Thoracic aorta (tissue), 2 donors: Measurements from ENCODE around the gene CNTNAP1. TPM values are rescaled to one million over a fixed set of nuclear protein-coding genes. Genes with fewer than 3 reads are reported as not detected.
A peak's percentile ranks its signal among the peaks of the same experiment; 100 is the strongest.

Source experiments
- ATAC-seq: fragments of 150-250 bp; one replicate; pipeline ENCODE4 v1.8.0; 2017; ENCODE audit warnings: low read depth; ENCODE audit not compliant: insufficient number of reproducible peaks, low FRiP score
- DNase-seq: peaks from one replicate; pipeline ENCODE4 v3.0.0-alpha.2; 2020; ENCODE audit warnings: low spot score
- H3K27ac ChIP-seq, 2 donors: fragments of 200-600 bp; sonication (generic); 1 replicate in 1 of 2; 2 replicates in 1 of 2; pipeline ENCODE4 v1.5.1; 2016; ENCODE audit warnings: mild to moderate bottlenecking in 2 of 2, moderate library complexity in 2 of 2
- H3K27me3 ChIP-seq: fragments of 200-600 bp; sonication (generic); replicated peaks from 2 replicates; pipeline ENCODE4 v1.6.0; 2016; ENCODE audit warnings: mild to moderate bottlenecking; ENCODE audit not compliant: insufficient read depth
- H3K36me3 ChIP-seq: fragments of 200-600 bp; sonication (generic); one replicate; pipeline ENCODE4 v1.5.1; 2016
- H3K4me1 ChIP-seq, 2 donors: fragments of 200-600 bp; sonication (generic); 1 replicate in 1 of 2; 2 replicates in 1 of 2; pipeline versions ENCODE4 v1.5.1 to v1.6.0; 2016; ENCODE audit warnings: low read depth in 2 of 2, mild to moderate bottlenecking in 1 of 2; ENCODE audit not compliant: control insufficient read depth in 1 of 2
- H3K4me3 ChIP-seq: fragments of 200-600 bp; sonication (generic); 2 replicates; pipeline ENCODE4 v1.5.1; 2016; ENCODE audit warnings: mild to moderate bottlenecking
- H3K9me3 ChIP-seq: fragments of 200-600 bp; sonication (generic); 2 replicates; pipeline ENCODE4 v1.5.1; 2016
- total RNA-seq, 2 donors: library from RNA; depleted of rRNA; stranded (reverse); fragments of >200 nt; gene quantifications; one replicate each; pipeline versions ENCODE4 v1.1.0 to v1.2.3, GENCODE V29; 2016
- TF ChIP-seq, protein P1 (sequence below): fragments of 200-600 bp; sonication (generic); IDR thresholded peaks from one replicate; pipeline ENCODE4 v1.5.1; 2019; ENCODE audit warnings: antibody characterized with exemption

CNTNAP1 gene
- total RNA-seq, 2 donors from 2014 or later, result 9.1 to 19.6 TPM

DNA sequence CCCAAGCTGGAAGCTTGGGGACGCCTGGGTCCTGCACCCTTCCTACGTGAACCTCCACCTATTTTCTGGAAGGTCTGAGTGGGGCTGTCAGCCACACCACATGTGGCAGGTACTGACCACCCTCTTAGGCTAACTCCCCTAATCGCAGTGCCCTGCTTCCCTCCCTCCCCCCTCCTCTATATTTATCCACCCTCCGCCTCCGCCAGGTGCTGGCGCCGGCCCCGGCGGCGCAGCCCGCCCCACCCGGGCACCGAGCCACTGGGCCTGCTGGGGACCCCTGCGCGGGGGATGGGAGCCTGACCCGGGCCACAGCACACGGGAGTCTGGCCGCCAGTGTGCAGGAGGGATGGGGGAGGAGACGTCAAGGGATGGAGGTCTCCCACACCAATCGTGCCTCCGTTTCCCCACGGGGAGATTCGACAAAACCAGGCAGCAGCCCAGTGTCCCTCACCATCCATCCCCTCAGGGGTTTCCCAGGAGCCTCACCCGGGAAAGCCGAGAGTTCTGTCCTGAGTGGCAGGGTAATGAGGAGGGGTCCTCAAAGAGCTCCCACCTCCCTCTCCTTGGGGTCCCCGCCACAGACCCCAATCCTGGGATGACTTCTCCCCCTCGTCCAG is 6.9 kb upstream of the CNTNAP1 start:
- peak overlapping the region; percentile 93 for H3K4me3 ChIP-seq
- H3K27ac ChIP-seq, result peak overlapping the region; percentile 92 to 96
- H3K9me3 ChIP-seq, result no peaks in the 10 kb centered on the region
- H3K27me3 ChIP-seq, result no peaks in the 10 kb centered on the region
- DNase-seq, result no peak
- TF ChIP-seq, protein P1, sequence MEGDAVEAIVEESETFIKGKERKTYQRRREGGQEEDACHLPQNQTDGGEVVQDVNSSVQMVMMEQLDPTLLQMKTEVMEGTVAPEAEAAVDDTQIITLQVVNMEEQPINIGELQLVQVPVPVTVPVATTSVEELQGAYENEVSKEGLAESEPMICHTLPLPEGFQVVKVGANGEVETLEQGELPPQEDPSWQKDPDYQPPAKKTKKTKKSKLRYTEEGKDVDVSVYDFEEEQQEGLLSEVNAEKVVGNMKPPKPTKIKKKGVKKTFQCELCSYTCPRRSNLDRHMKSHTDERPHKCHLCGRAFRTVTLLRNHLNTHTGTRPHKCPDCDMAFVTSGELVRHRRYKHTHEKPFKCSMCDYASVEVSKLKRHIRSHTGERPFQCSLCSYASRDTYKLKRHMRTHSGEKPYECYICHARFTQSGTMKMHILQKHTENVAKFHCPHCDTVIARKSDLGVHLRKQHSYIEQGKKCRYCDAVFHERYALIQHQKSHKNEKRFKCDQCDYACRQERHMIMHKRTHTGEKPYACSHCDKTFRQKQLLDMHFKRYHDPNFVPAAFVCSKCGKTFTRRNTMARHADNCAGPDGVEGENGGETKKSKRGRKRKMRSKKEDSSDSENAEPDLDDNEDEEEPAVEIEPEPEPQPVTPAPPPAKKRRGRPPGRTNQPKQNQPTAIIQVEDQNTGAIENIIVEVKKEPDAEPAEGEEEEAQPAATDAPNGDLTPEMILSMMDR, result no peak
- peaks cover 47 to 49% of the 10 kb centered on the region in 2 donors for H3K4me1 ChIP-seq
- peaks cover 29% of the 10 kb centered on the region for H3K36me3 ChIP-seq
- ATAC-seq, result no peak

DNA sequence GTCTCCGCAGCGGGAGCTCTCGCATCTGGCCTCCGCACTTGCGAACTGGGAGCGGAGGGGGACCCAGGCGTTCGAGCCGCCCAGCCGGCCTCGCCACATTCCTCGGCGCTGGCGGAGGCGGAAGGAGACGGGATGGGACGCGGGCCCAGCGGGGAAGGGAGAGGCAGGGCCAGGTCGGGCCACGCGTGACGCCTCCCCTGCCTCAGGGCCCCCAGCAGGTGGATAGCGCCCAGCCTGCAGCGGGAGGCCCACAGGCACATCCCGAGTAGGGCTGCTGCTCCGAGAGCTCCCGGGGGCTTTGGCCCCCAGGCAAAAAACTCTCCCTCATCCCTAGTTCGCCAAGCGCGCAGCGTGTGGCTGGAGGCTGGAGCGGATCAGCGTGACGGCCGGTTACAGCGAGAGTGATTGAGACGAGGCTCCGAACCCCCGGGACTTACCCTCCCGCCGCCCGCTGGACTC is 6.3 kb upstream of the CNTNAP1 start:
- H3K9me3 ChIP-seq, result no peaks in the 10 kb centered on the region
- peaks cover 50 to 53% of the 10 kb centered on the region in 2 donors for H3K4me1 ChIP-seq

DNA sequence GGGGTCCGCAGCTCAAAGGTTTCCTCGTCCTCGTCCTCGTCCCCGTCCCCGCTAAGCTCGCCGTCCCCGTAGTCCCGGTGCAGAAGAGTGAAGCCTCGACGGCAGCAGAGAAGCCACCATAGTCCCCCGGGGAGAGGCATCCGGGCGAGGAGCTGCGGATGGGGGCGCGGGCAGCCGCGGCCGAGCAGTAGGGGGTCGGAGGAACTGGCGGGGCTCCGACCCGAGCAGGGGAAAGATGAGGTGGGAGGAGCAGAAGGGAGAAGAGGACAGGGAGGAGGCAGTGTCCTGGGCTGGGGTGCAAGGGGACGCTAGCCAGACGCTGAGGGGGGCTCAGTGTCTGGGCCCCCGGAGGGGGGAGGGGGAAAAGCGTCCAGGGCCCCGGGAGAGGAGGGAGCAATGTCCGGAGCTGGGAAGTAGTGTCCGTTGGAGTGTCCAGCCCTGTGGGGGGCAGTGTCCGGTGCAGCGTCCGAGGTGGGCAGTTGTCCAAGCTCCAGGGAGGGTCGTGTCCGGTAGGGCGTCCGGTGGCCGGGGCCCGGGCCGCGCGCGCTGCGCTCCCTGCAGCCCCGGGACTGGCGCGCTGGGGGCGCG is 5.8 kb upstream of the CNTNAP1 start, which contains the start of gene PLEKHH3:
Gene PLEKHH3 (minus strand): TSS at position 571 of the 588 bp plus-strand sequence. CDS start 431 bp downstream, at position 140.
- TF ChIP-seq, protein P1, result no peak
- no peaks in the 10 kb centered on the region for H3K27me3 ChIP-seq
- no peaks in the 10 kb centered on the region for H3K9me3 ChIP-seq
- H3K27ac ChIP-seq, result peak within 1 kb of the TSS; percentile 96 to 98
- ATAC-seq, result peak; percentile 0
- DNase-seq, result no peak
- H3K36me3 ChIP-seq, result peaks cover 19% of the 10 kb centered on the region
- H3K4me1 ChIP-seq, result peaks cover 54 to 58% of the 10 kb centered on the region in 2 donors
- peak within 1 kb of the TSS; percentile 93 for H3K4me3 ChIP-seq

More for the DNA sequence above, 6.3 kb upstream of the CNTNAP1 start:
- Histone ChIP-seq H3K27ac (peak overlapping the region; percentile 92 to 96), H3K4me3 (peak overlapping the region; percentile 93), H3K27me3 (no peaks in the 10 kb centered on the region), H3K36me3 (peaks cover 24% of the 10 kb centered on the region)
- ATAC-seq (no peak), DNase-seq (no peak)
- TF ChIP-seq, protein P1, result no peak

DNA sequence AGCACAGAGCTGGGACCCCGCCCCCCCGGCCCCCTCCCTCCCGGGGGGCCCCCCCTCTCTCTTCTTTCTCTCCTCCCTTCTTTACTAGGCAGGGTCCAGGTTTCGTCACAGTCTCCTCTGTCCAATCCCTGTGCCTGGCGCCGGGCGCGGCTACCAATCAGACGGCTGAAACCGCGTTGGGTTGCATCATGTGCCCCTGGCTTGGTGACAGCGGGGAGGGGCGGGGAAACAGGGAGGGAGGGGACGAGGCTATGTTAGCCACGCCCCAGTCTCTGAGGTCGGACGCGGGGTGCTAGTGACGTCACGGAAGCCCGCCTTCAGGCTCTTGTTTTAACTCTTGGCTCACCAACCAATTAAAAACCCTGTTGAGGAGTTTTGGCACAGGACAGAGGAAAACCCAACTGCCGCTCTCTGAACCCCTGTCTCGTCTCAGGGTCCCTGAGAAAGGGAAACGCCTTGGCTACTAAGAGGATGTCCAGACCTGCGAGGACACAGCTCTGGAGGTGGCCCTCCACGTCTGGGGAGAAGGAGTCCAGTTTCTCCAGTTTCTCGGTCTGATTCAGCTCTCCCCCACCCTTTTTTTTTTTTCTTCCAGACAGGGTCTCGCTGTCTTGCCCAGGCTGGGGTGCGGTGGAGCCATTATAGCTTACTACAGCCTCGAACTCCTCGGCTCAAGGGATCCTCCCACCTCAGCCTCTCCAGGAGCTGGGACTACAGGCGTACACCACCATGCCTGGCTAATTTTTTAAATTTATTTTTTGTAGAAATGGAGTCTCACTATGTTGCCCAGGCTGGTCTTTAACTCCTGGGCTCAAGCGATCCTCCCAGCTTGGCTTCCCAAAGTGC is 5.1 kb upstream of the CNTNAP1 start:
- TF ChIP-seq, protein P1, result no peak
- peaks cover 60 to 65% of the 10 kb centered on the region in 2 donors for H3K4me1 ChIP-seq
- no peaks in the 10 kb centered on the region for H3K27me3 ChIP-seq
- H3K4me3 ChIP-seq, result peak overlapping the region; percentile 93
- peak overlapping the region; percentile 96 to 98 for H3K27ac ChIP-seq
- peaks cover 12% of the 10 kb centered on the region for H3K36me3 ChIP-seq
- ATAC-seq (peak; percentile 75), DNase-seq (peak; percentile 100)
- H3K9me3 ChIP-seq, result no peaks in the 10 kb centered on the region
